ENCODE measurements around the gene TSPAN14.

Gene TSPAN14

GRCh38 chr10:80421707-80422536 is 32.2 kb upstream of the TSPAN14 start:
- in situ Hi-C loops (cut with MboI; ENCODE audit: low sequenced_read_pairs): no loop called here

DNA sequence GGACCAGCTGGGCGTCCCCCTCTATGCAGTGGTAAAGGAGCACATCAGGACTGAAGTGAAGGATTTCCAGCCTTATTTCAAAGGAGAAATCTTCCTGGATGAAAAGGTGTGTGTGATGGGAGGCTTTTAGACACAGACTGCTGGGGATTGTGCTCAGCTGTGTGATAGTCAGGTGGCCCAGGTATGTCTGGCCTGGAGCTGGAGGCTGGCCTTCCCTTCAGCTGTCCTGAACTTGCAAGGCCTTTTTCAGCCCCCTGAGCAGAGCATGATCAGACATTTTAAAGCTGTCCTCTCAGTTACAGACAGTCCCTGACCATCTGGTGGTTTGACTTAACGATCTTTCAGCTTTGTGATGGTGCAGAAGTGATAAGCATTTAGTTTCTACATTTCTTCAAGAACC is 28.2 kb upstream of the TSPAN14 start:
- in situ Hi-C loops (cut with MboI; ENCODE audit: low sequenced_read_pairs): loop anchor here (25.0 kb wide), 1 partner anchor 236 kb away; no protein-coding TSS in a partner anchor

- in situ Hi-C loops (cut with MboI; ENCODE audit: low sequenced_read_pairs): loop anchor here (25.0 kb wide), 1 partner anchor 235 kb away; no protein-coding TSS in a partner anchor
Observed at GRCh38 chr10:80427541-80427940, 26.6 kb upstream of the TSPAN14 start.

DNA sequence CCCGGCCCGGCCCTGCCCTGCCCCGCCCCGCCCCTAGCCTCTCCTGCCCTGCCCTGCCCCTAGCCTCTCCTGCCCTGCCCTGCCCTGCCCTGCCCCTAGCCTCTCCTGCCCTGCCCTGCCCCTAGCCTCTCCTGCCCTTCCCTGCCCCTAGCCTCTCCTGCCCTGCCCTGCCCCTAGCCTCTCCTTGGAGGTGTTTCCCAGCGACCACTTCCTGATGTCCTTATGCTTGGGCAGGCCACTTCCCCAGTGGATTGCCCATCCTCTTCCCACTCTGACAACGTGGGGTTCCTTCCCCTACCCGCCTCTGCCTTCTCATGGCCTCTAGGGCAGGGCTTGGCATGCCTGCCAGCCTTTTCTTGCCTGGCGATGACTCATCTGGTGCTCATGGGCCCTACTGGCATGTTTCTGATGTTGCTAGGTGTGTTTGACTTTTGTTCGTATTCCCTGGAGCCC is 24.6 kb upstream of the TSPAN14 start:
- in situ Hi-C loops (cut with MboI; ENCODE audit: low sequenced_read_pairs): loop anchor here (25.0 kb wide), 1 partner anchor 233 kb away; no protein-coding TSS in a partner anchor

- in situ Hi-C loops (cut with MboI; ENCODE audit: low sequenced_read_pairs): loop anchor here (25.0 kb wide), 1 partner anchor 229 kb away; no protein-coding TSS in a partner anchor
Observed at GRCh38 chr10:80433134-80433533, 21.0 kb upstream of the TSPAN14 start.

- in situ Hi-C loops (cut with MboI; ENCODE audit: low sequenced_read_pairs): loop anchor here (25.0 kb wide), 1 partner anchor 226 kb away; no protein-coding TSS in a partner anchor
Observed at GRCh38 chr10:80436446-80437098, 17.5 kb upstream of the TSPAN14 start.

DNA sequence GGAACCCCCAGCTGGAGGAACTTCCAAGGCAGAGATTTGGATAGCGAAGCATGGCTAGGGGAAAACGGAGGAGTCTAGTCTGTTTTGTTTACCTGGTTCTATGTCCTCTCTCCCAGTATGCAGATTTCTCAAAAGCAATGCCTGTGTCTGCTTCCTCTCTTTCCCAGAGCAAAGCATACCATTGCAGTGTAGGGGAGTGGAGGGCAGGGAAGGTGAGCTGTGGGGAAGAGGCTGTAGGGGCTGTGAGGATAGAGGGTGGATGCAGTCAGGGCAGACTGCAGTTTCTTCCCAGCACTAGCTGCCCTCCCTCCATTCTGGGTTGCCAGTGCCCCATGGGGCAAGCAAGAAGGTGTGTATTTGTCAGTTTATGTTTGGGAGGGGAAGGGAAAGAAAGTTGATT is 16.9 kb upstream of the TSPAN14 start:
- in situ Hi-C loops (cut with MboI; ENCODE audit: low sequenced_read_pairs): loop anchor here (25.0 kb wide), 1 partner anchor 225 kb away; no protein-coding TSS in a partner anchor

DNA sequence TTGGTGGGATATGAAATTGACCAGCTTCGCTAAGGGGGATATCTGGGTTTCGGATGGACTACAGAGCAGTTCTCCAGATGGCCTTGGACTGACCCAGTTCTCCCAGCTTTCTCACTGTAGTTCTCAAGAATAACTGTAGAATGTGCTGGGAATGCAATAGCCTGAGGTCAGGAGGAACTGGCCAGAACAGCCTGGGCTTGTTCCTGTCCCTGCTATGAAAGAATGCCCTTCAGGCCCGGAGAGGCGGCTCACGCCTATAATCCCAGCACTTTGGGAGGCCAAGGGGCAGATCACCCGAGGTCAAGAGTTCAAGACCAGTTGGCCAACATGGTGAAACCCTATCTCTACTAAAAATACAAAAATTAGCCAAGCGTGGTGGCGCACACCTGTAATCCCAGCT is 12.3 kb upstream of the TSPAN14 start:
- in situ Hi-C loops (cut with MboI; ENCODE audit: low sequenced_read_pairs): loop anchor here (25.0 kb wide), 1 partner anchor 220 kb away; no protein-coding TSS in a partner anchor

DNA sequence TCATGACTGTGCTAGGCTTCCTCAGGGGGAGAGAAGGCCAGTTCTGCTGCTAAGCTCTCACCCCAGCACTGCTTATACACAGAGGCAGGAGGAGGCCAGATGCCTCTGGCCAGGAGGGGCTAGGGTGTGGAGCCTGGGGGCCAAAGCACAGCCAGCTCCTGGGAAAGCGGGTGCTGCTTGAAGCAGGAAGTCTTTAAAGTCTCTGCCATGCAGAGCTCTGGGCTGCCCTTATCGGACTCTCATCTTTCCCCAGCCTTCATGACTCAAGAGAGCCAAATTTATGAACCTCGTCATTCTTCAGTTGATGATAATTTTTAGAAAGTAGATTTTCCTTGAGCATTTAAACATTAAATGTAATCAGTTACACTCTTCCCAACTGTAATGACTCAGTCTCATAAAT is 11.2 kb upstream of the TSPAN14 start:
- in situ Hi-C loops (cut with MboI; ENCODE audit: low sequenced_read_pairs): loop anchor here (25.0 kb wide), 1 partner anchor 219 kb away; no protein-coding TSS in a partner anchor

GRCh38 chr10:80443531-80443974 is 10.6 kb upstream of the TSPAN14 start:
- in situ Hi-C loops (cut with MboI; ENCODE audit: low sequenced_read_pairs): loop anchor here (25.0 kb wide), 1 partner anchor 219 kb away; no protein-coding TSS in a partner anchor

DNA sequence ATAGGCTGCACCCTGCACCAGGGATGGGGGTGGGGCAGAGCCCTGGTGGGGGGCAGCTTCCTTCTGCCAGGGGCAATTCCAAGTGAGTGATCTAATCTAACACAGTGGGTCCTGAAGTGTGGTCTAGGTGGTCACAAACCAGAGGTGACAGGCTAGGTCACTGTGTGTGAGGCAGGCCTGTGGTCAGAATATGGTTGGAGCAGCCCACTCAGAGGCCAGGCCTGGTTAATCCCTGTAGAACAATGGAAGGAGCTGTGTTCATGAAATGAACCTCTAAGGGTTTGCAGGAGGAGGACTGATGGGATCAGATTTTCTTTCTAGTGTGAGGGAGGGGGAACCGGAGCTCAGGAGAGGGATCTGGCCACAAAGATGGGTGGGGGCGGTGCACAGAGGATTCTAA is 10.0 kb upstream of the TSPAN14 start:
- in situ Hi-C loops (cut with MboI; ENCODE audit: low sequenced_read_pairs): loop anchor here (25.0 kb wide), 1 partner anchor 218 kb away; no protein-coding TSS in a partner anchor

- in situ Hi-C loops (cut with MboI; ENCODE audit: low sequenced_read_pairs): loop anchor here (25.0 kb wide), 1 partner anchor 218 kb away; no protein-coding TSS in a partner anchor
Observed at GRCh38 chr10:80444646-80445319, 9.3 kb upstream of the TSPAN14 start.

DNA sequence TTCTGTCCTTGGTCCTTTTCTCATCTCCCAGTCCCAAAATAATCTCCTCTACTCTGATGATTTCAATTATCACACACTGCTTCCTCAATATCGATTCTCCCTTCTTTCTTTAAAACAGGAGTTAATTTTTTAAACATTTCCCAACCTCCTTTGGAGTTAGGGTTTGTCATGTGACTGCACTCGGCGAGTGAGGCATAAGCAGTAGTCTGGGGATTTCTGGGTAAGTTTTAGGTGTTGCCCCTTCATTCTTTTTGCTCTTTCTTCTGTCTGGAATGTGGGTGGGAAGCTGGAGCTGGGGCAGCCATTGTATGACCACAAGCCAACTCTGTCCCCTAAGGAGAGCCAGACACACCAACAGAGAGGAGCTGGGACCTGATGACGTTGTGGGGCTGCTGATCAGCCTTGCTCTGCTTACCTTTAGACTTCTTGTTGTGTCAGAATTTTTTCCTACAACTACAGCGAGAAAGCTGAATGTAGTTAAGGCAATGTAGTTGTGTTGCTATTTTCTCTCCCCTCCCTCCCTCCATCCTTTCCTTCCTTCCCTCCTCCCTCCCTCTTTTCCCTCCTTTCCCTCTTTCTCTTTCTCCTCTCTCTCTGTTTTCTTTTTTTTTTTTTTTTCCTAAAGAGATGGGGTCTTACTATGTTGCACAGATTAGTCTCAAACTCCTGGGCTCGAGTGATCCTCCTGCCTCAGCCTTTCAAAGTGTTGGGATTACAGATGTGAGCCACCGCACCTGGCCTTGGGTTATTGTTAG is 6.5 kb upstream of the TSPAN14 start:
- in situ Hi-C loops (cut with MboI; ENCODE audit: low sequenced_read_pairs): loop anchor here (25.0 kb wide), 1 partner anchor 215 kb away; no protein-coding TSS in a partner anchor

DNA sequence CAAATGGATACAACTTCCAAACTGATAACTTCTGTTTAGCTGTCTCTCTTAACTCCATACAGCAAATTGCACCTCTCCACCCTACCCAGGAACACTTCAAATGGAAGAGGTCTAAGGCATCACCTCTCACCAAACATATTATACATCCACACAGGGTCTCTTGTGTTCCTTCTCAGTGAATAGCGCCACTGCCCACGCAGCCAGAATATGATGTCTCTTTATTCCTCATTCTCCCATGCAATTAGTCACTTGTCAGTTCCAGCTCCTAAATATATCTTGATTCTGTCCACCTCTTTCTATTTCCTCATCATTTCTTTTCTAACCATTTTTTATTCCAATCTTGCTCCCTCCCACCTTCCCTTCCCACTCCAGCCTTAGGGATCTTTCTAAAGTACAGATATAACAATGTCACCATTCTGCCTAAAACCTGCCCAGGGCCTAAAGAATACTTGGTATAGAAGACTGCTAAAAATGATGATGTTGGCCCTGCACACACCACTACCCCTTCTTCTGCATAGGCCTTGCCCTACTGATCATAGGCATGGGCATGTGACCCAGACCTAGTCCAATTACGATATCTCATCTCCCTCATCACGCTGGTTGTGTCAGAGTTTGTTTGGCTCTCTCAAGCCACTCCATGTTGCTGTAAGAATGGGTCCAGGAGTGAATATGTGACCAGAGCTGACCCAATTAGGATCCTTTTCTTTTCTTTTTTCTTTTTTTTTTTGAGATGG is 5.7 kb upstream of the TSPAN14 start:
- in situ Hi-C loops (cut with MboI; ENCODE audit: low sequenced_read_pairs): loop anchor here (25.0 kb wide), 1 partner anchor 214 kb away; no protein-coding TSS in a partner anchor

- in situ Hi-C loops (cut with MboI; ENCODE audit: low sequenced_read_pairs): loop anchor here (25.0 kb wide), 1 partner anchor 213 kb away; no protein-coding TSS in a partner anchor
Observed at GRCh38 chr10:80449520-80449919, 4.6 kb upstream of the TSPAN14 start.

DNA sequence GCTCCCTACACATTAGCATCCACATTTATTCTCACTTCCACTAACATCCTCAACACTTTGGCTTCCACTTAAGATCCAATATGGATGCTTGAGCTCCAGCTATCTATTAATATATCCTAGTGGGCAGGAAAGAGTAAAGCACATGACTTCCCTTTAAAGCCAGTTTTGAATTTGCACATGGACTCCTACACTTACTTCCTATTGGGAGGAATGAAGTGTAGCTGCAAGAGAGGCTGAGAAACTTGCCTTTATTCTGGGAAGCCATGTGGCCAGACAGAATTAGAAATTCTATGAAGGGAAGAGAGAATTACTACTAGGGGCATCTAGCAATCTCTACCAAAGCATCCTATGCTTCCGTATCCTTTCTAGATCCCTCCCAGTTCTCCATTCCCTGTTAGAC is 3.0 kb upstream of the TSPAN14 start:
- in situ Hi-C loops (cut with MboI; ENCODE audit: low sequenced_read_pairs): no loop called here

DNA sequence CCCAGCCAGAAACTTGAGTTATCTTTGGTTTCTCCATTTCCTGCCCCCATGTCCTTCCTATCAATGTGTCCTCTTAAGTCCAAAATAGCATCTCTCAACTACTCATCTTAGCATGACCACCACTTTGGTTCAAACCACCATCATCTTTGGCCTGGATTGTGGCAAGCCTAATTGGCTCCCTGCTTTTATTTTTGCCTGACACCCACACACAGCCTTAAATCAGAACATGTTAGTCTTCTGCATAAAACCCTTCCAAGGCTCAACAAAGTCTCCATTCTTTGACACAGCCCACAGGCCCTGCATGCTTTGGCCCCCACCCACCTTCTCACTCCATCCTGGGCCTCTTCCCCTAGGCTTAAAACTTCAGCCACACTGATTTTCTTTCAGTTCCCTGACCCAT is 2.0 kb upstream of the TSPAN14 start:
- in situ Hi-C loops (cut with MboI; ENCODE audit: low sequenced_read_pairs): no loop called here

DNA sequence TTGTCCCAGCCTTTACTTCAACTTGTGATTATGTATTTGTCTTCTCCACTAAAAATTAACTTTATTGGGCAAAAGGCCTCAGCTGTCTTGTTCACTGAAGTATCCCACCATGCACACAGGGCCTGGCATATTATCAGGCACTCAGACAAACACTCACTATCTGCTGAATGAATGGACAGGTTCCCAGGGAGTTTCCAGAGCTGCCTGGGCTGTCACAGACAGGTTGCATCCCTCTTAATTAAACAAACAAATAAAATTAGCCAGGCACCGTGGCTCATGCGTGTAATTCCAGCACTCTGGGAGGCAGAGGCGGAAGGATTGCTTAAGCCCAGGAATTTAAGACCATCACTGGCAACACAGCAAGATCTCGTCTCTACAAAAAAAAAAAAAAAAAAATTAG is 1.5 kb upstream of the TSPAN14 start:
- in situ Hi-C loops (cut with MboI; ENCODE audit: low sequenced_read_pairs): no loop called here
